Glutamatergic neuron (in vitro differentiated cells): ENCODE results near the gene ADARB2. TPM values are rescaled to one million over a fixed set of nuclear protein-coding genes. Genes with fewer than 3 reads are reported as not detected.

Experiments used
- DNase-seq: peaks from one replicate; pipeline ENCODE4 v3.0.0; 2022
- H3K27ac Mint-ChIP-seq: one replicate; pipeline ENCODE4 v1.8.0; 2020; ENCODE audit warnings: mild to moderate bottlenecking, mixed read lengths, inconsistent platforms; ENCODE audit not compliant: unreplicated experiment
- H3K27me3 Mint-ChIP-seq: one replicate; pipeline ENCODE4 v1.8.0; 2020; ENCODE audit warnings: mild to moderate bottlenecking, moderate library complexity, mixed read lengths, inconsistent platforms; ENCODE audit not compliant: unreplicated experiment
- H3K36me3 Mint-ChIP-seq: one replicate; pipeline ENCODE4 v1.8.0; 2020; ENCODE audit warnings: mild to moderate bottlenecking, mixed read lengths, inconsistent platforms; ENCODE audit not compliant: unreplicated experiment
- H3K4me1 Mint-ChIP-seq: one replicate; pipeline ENCODE4 v1.8.0; 2020; ENCODE audit warnings: mild to moderate bottlenecking, low read depth, mixed read lengths, inconsistent platforms; ENCODE audit not compliant: unreplicated experiment
- H3K4me3 Mint-ChIP-seq: one replicate; pipeline ENCODE4 v1.8.0; 2020; ENCODE audit warnings: mild to moderate bottlenecking, mixed read lengths, inconsistent platforms; ENCODE audit not compliant: unreplicated experiment
- H3K9me3 Mint-ChIP-seq: one replicate; pipeline ENCODE4 v1.8.0; 2020; ENCODE audit warnings: mild to moderate bottlenecking, moderate library complexity, mixed read lengths, inconsistent platforms; ENCODE audit not compliant: unreplicated experiment
- CTCF ChIP-seq: fragments of 200-600 bp; sonication (generic); IDR thresholded peaks from one replicate; pipeline ENCODE4 v1.5.0; 2021; ENCODE audit not compliant: partially characterized antibody, unreplicated experiment
- total RNA-seq: library from RNA; stranded (reverse); fragmentation: NEBNext Ultra II Directional; extraction: Animal tissue kit (Norgen Biotek cat#: 25700); gene quantifications from one replicate; pipeline ENCODE4 v1.2.1, GENCODE V29; 2021; ENCODE audit not compliant: unreplicated experiment

Gene ADARB2
- total RNA-seq, 1 donor from 2014 or later, result 20.6 TPM

DNA sequence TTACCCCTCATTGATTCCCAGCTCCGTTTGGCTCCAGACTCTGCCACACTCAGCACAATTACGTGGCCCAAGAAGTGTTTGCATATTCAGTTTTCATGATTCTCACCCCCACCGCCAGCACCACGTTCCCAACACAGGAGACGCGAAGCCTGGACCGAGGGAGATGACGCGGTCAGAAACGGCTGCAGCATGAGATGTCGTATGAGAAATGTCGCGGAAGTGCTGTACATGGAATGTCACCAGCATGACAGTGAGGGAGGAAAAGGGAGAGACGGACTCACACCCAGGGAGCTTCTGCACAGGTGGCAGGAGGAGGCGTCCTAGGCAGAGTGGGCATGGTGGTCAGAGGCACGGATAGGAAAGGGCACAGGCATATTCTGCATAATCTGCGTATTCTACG is 492.8 kb downstream of the ADARB2 start:
- Mint-ChIP-seq H3K4me1 (peaks cover 16% of the 10 kb centered on the region), H3K36me3 (peaks cover 18% of the 10 kb centered on the region), H3K27me3 (peaks cover 12% of the 10 kb centered on the region), H3K27ac (no peak overlapping the region), H3K9me3 (peaks cover 9% of the 10 kb centered on the region), H3K4me3 (no peak overlapping the region)
- no peak for TF ChIP-seq CTCF
- no peak for DNase-seq

- Mint-ChIP-seq H3K27me3 (peaks cover 12% of the 10 kb centered on the region), H3K9me3 (peaks cover 8% of the 10 kb centered on the region), H3K27ac (no peak overlapping the region), H3K4me3 (no peak overlapping the region), H3K36me3 (peaks cover 18% of the 10 kb centered on the region), H3K4me1 (peaks cover 15% of the 10 kb centered on the region)
- no peak for DNase-seq
- TF ChIP-seq CTCF, result peak; percentile 19
Measured at GRCh38 chr10:1243486-1244234, 493.7 kb downstream of the ADARB2 start.

GRCh38 chr10:1242975-1243374 is 494.4 kb downstream of the ADARB2 start:
- Mint-ChIP-seq H3K27me3 (peaks cover 12% of the 10 kb centered on the region), H3K9me3 (peaks cover 8% of the 10 kb centered on the region), H3K27ac (no peak overlapping the region), H3K4me3 (no peak overlapping the region), H3K36me3 (peaks cover 18% of the 10 kb centered on the region), H3K4me1 (peaks cover 15% of the 10 kb centered on the region)
- DNase-seq, result no peak
- TF ChIP-seq CTCF, result no peak

GRCh38 chr10:1241973-1242935 is 495.1 kb downstream of the ADARB2 start:
- peaks cover 18% of the 10 kb centered on the region for H3K36me3 Mint-ChIP-seq
- peaks cover 15% of the 10 kb centered on the region for H3K4me1 Mint-ChIP-seq
- no peak overlapping the region for H3K27ac Mint-ChIP-seq
- H3K9me3 Mint-ChIP-seq, result peaks cover 8% of the 10 kb centered on the region
- peaks cover 10% of the 10 kb centered on the region for H3K27me3 Mint-ChIP-seq
- no peak overlapping the region for H3K4me3 Mint-ChIP-seq
- TF ChIP-seq CTCF, result no peak
- DNase-seq, result no peak
